DOHH2 (cell line): Measurements from ENCODE around the gene EIF5AL1.

Source experiments
- CTCF ChIP-seq: fragments of 200-600 bp; sonication (generic); IDR thresholded peaks from one replicate; pipeline ENCODE4 v1.5.1; 2014; ENCODE audit warnings: antibody characterized with exemption, mild to moderate bottlenecking, low read depth, low read length; ENCODE audit not compliant: poor library complexity, severe bottlenecking
- EZH2phosphoT487 ChIP-seq: fragments of 200-600 bp; sonication (generic); IDR thresholded peaks from 2 replicates; pipeline ENCODE4 v1.6.1; 2017; ENCODE audit warnings: borderline replicate concordance, mild to moderate bottlenecking, antibody characterized with exemption, low read length, moderate library complexity, mixed read lengths

DNA sequence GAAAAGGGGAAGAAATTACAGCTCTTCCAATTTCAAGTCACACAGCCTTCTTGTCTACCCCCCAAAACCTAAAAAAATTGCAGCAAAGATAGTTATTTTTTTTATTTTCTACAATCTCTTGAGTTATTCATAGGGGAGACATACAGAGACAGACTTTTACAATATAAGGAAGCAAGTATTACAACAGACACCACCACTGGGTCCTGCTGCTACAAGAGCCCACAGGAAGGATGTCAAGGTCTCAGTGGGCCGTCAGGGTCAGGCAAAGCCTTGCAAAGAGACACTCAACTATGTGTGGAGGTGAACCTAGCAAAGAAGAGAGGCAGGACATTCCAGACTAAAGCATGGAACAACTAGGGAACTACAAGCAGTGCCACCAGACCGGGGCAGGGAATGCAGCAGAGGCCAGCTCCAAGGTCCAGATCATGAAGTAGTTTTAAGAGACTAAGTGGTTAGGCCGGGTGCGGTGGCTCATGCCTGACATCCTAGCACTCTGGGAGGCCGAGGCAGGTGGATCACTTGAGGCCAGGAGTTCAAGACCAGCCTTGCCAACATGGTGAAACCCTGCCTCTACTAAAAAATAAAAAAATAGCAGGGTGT, 38.7 kb upstream of the EIF5AL1 start:
- no peak for TF ChIP-seq CTCF
- no peak for TF ChIP-seq EZH2phosphoT487
